GM10248 (cell line): ENCODE data around the gene CCDC15.
A peak's percentile ranks its signal among the peaks of the same experiment; 100 is the strongest.

Source experiments
- CTCF ChIA-PET: fragments of 300-600 bp; sonication (Branson Sonifier 250); formaldehyde crosslinking; extraction: SDS; loops from one replicate; lab custom pipeline; 2021; ENCODE audit warnings: antibody characterized with exemption; lab: Yijun Ruan, JAX
- POLR2A ChIA-PET: fragments of 350-650 bp; sonication (Branson Sonifier 250); formaldehyde crosslinking; extraction: SDS; loops from one replicate; lab custom pipeline; 2020; ENCODE audit warnings: antibody characterized with exemption; lab: Yijun Ruan, JAX
- DNase-seq: peaks from one replicate; pipeline ENCODE4 v3.0.0; 2012; ENCODE audit errors: extremely low spot score
- TF ChIP-seq, protein P1 (sequence below): IDR thresholded peaks from 2 replicates; pipeline ENCODE4 v1.5.1; 2012; ENCODE audit warnings: mild to moderate bottlenecking, low read depth; ENCODE audit errors: extremely low read depth, missing control alignments, control extremely low read depth

CCDC15 gene

GRCh38 chr11:124930799-124931198 is 23.2 kb upstream of the CCDC15 start:
- TF ChIP-seq, protein P1, sequence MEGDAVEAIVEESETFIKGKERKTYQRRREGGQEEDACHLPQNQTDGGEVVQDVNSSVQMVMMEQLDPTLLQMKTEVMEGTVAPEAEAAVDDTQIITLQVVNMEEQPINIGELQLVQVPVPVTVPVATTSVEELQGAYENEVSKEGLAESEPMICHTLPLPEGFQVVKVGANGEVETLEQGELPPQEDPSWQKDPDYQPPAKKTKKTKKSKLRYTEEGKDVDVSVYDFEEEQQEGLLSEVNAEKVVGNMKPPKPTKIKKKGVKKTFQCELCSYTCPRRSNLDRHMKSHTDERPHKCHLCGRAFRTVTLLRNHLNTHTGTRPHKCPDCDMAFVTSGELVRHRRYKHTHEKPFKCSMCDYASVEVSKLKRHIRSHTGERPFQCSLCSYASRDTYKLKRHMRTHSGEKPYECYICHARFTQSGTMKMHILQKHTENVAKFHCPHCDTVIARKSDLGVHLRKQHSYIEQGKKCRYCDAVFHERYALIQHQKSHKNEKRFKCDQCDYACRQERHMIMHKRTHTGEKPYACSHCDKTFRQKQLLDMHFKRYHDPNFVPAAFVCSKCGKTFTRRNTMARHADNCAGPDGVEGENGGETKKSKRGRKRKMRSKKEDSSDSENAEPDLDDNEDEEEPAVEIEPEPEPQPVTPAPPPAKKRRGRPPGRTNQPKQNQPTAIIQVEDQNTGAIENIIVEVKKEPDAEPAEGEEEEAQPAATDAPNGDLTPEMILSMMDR = no peak
- ChIA-PET CTCF (interaction anchor here (0.6 to 2.1 kb wide), 5 partner anchors 10 to 157 kb away, joined by 3 to 9 read pairs (median 3); no protein-coding TSS in a partner anchor), POLR2A (no interaction called here)
- peak; percentile 39 for DNase-seq

DNA sequence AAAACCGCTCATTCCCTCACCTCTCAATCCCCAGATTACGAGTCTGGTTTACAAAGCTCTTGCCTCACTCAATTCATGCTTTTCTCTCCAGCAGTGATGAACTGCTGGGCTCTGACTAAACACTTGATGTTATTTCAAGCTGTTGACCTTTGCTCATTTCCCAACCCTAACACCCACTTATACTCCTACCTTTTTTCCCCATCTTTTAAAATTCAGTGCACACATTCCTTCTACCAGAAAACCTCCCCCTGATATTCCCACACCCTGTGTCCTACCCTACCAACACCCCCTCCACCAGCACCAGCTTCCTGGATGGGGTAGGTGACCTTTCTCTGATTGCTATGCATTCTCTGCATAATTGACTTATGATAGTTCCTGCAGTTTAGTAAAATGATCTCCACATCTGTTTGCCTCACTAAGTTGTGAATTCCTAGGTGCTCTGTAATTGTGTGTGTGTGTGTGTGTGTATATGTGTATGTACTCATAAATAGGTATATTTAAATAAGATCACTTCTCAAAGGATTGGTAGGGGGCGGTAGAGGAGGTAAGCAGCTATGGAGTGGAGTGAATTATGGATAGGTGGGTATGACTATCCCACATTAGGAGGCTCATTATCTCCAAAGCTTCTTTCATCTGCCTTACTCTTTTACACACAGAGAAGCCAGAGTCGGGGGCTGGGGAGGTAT is 19.0 kb upstream of the CCDC15 start:
- DNase-seq = no peak
- ChIA-PET CTCF (interaction anchor here (1.0 to 1.4 kb wide), 4 partner anchors 9 to 23 kb away, joined by 3 to 4 read pairs (median 4); no protein-coding TSS in a partner anchor), POLR2A (no interaction called here)
- TF ChIP-seq, protein P1 = no peak

DNA sequence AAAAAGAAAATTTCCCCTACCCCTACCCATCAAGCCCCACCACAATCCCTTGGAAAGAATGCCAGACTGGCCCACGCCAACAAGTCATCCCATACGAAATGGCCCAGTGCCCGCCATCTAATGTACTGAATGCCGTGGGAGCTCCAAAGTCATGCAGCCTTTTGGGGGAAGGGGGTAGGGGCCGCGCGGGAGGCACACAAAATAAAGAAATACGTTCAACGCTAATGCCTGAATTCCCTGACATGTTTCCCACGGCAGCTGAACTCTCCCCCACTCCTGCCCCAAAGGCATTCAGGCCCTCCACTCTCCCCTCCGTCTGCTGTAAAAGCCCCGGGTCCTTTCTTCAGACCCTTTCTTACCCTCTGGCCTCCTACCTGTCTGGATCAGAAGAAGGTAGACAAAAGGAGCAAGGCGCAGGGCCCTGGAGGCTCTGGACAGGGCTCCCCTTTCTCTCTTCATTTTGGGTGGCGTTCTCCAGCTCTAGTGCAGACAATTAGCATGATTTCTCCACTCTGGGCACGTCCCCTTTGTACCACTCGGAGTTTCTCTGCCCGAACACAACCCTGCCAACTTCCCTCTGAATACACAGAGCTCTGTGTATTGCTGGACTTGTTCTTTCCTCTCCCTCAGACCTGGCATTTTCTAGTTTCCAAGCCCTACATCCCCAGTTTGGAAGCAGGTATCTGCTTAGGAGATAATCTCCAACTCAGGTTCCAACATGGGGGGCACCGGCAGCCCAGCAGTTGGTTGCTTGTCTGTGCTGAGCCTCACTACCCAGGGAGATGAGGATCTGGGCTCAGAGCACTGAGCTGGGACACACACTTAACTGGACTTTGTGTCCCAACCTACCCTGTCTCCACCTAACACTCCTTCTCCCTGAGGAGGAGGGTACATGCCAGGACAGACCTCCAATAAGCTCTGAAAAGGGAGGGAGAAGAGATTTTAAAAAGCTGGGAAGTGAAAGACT is 18.2 kb upstream of the CCDC15 start, which contains the start of gene HEPACAM:
Gene HEPACAM, minus strand, starts transcription at position 500 of the 967 bp plus-strand sequence. Its CDS starts 41 bp downstream, at position 459.
- DNase-seq = no peak
- ChIA-PET CTCF (interaction anchor here (1.1 to 1.4 kb wide), 4 partner anchors 8 to 19 kb away, joined by 3 to 4 read pairs (median 4); no protein-coding TSS in a partner anchor), POLR2A (no interaction called here)
- TF ChIP-seq, protein P1 = no peak

- ChIA-PET POLR2A (no interaction called here), CTCF (interaction anchor here (1.1 kb wide), 1 partner anchor 18 kb away, joined by 3 read pairs; no protein-coding TSS in a partner anchor)
- TF ChIP-seq, protein P1 = no peak
- DNase-seq = no peak
Measured at GRCh38 chr11:124937336-124937935, 16.6 kb upstream of the CCDC15 start.

GRCh38 chr11:124938206-124938765 is 15.7 kb upstream of the CCDC15 start:
- no peak for DNase-seq
- ChIA-PET POLR2A (no interaction called here), CTCF (interaction anchor here (2.8 kb wide), 1 partner anchor 12 kb away, joined by 9 read pairs; no protein-coding TSS in a partner anchor)
- TF ChIP-seq, protein P1 = no peak

DNA sequence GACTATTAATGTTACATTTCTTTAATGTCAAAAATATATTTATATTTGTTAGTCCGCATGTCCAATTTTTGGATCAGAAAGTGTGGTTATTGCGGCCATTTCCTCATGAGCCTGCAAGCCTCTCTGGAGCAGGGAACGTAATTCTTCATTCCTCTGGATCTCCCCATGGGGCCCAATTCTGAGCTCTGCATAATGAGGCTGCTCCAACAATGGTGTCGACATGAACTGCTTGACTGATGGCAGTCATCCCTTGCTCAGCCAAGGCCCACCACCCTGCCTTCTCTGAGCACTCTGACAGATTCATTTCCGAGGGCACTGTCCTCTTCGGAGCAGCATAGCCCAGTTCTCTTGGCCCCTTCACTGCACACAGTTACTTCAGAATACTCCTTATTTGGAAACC is 15.0 kb upstream of the CCDC15 start:
- TF ChIP-seq, protein P1 = no peak
- ChIA-PET POLR2A (no interaction called here), CTCF (interaction anchor here (2.8 kb wide), 1 partner anchor 11 kb away, joined by 9 read pairs; no protein-coding TSS in a partner anchor)
- DNase-seq = no peak
